ENCODE data around the gene FLAD1.
"Not testable (repeated sequence)": the region's sequence is repeated elsewhere in the genome, so short reads cannot be mapped to it uniquely, and the experiment has no call there.

The FLAD1 gene

DNA sequence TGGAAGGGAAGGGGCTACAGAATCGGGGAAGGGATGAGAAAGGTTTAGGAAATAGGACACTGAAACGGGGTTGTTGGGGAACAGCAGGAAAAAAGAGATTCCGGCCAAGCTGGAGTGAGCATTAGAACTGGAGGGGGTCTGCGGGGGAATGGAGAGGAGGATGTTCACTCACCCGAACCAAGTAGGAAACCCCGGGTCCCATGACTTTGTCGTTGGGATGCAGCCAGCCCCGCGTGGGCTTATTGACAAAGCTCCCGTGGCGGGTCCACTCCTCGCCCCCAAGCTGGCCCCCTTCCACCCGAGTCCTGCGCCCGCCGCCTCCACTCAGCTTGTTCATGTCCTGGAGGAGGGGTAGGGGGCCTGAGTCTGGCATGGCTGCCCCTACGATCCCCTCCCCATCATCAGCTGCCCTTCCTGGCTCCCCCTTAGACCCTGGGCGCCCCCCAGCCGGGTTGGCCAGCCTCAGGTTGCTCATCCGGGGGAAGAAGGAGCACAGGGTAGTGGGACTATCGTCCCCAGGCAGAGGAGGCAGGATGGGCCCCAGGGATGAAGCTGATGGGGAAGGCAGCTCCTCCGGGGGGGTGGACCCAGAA, 13.2 kb upstream of the FLAD1 start:
- DNase-seq = no peak

DNA sequence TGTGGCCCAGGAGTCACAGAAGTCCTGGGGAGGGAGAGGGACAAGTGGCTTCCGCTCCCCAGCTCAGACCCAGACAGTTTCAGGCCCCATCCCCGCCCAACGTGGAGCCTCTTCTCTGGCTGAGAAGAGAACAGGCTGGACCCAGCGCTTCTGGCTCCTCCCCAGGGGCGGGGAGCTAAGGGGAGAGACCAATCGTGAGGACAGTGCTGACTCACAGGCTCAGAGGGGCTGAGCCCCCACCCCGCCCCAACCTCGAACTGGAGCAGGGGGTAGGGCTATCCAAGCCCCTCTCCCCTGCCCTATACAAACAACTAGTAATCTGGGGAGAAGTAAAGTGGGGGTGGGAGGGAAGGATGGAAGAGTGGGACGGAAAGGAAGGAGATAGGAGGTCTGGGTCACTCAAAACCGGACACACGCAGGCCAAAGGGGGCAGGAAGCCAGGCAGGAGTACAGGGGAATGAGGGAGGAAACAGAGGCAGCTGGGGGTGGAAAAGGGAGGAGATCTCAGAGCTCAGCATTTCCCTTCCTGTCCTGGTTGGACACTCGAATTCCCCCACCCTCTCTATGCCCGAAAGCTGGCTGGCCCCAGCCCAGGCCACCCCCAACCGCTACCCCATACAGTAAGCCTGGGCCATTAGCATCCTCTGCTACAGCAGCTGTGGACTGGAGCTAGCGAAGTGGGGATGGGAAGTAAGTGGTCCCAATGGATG, 12.4 kb upstream of the FLAD1 start, which contains the start of gene SHC1:
Gene SHC1 (minus strand): TSS at position 117 of the 710 bp plus-strand sequence. CDS start 221 bp downstream, outside the sequence.
- DNase-seq = no peak

DNA sequence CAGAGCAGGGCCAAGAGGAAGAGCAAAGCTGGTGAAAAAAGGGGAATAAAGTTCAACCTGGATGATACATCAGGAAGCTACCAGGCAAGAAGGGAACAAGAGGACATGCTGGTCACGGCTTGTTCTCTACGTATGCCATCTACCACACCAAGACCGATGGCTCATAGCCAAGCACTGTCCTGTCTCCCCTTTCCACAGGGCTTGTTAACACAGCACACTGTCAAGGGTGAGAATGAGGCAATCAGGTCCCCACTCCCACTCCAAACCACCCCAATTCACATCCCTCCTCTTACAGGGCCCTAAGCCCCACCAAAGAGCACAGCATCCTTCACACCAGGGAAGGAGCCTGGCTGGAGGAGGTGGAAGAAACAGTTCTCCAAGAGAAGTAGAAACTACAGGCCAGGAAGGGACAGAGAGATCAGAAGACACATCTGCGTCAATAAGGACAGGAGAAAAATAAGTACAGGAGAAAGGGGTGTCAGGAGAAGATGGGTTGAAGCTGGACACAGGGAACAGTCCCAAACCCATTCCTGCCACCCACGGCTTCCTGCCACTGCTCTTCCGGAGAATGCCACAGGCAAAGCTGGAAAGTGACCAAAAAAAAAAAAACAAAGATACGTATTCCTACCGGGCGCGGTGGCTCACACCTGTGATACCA, 11.7 kb upstream of the FLAD1 start:
- no peak for DNase-seq

DNA sequence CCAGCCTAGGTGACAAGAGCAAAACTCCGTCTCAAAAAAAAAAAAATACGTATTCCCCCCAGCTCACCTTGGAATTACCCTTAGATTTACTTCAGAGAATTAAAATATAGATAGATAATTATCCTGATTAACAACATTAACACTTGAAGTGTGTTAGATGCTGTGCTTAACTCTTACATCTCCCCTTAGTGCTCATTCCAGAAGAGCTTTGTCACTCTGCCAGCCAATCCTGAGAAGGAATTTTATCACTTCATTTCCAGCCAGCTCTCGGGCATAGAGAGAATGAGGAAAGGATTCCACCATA, 11.0 kb upstream of the FLAD1 start:
- no peak for DNase-seq

DNA sequence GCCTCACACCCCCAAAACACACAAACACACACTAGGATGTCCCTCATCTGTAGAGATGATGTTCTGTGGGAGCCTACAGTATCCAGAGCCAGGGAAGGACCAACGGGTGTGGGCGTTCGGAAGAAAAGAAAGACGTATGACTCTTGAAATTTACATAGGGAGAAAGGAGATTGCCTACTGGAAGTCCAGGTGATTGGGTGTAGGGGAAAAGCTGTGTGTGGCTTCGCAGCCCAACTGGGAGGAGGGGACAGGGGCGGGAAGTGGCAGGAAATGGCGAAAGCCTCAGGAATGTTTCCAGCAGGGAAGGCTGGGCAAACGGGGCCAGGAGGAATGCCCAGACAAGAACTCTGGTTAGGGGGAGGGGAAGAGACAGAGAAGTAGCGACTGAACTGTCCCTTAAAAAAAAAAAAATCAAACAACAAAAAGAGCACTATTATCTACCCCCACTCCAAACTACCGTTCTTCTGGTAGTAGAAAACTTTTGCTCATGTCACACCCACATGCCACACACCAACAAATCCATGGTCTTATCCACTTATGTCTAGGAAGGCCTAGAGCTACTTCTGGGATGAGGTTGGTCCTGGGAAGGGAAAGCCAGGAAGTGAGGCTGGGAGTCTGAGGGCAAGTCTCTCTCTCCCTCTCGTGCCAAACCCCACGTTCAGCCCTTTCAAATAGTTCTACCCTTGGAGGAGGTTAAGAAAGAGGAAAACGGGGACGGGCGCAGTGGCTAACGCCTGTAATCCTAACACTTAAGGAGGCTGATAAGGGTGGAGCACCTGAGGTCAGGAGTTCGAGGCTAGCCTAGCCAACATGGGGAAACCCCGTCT, 10.4 kb upstream of the FLAD1 start:
- no peak for DNase-seq

DNA sequence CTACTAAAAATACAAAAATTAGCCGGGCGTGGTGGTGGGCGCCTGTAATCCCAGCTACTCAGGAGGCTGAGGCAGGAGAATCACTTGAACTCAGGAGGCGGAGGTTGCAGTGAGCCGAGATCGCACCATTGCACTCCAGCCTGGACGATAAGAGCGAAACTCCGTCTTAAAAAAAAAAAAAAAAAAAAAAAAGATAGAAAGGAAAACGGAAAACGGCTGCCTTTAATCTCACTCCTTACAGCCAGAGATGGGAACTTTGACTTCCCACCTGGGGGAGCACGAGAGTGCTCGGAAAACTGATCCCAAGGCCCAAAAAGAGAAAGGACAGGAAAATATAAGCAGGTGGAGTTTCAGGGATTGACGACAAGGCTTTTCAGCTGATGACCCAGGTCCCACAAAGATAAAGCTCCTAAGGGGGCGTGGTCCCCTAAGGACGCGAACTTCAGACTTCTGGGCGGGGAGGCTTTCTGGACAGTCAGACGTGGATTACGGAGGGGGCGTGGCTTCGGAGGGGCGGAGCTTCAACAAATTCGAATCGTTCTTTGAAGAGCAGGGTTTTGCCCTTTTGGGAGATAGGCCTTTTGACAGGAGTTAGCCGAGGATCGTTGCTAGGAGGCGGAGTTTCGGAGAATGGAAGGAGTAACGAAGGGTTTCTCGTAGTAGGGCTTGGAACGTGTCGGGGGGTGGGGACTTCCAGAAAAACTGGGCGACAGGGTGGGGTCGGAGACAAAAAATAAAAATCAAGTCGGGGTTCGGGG, 9.6 kb upstream of the FLAD1 start:
- DNase-seq = peak; percentile 94

DNA sequence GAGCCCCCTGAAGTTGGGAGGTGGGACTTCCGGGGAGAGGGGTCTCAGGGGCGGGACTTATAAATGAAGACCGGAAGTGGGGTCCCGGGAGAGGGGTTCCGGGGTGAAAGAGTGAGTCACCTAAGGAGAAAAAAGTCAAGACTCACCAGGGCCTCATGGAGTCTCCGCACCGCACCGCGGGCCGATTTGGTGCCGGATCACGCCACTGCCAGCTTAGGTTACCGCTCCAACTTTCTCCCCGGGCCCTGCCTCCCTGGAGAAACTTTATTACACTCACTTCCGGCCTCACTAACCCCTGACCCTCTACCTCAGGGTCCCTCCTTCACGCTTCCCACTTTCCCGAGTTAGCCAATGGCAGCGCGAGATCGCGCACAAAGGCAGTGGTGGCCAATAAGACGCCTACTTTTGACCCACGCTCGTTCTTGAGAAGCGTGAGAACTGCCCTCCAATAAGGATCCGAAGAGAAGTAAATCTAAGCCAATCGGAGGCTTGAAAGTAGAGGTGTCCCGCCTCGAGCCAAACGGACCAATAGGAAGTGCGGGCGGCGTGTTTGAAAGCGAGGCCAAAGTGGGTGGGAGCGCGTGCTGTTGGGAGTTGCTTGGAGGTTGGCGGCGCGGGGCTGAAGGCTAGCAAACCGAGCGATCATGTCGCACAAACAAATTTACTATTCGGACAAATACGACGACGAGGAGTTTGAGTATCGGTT, 8.9 kb upstream of the FLAD1 start, which contains the start of gene CKS1B:
Gene CKS1B (plus strand): TSS at position 580 of the 706 bp plus-strand sequence. CDS start 65 bp downstream, at position 645.
- DNase-seq = peak; percentile 100

DNA sequence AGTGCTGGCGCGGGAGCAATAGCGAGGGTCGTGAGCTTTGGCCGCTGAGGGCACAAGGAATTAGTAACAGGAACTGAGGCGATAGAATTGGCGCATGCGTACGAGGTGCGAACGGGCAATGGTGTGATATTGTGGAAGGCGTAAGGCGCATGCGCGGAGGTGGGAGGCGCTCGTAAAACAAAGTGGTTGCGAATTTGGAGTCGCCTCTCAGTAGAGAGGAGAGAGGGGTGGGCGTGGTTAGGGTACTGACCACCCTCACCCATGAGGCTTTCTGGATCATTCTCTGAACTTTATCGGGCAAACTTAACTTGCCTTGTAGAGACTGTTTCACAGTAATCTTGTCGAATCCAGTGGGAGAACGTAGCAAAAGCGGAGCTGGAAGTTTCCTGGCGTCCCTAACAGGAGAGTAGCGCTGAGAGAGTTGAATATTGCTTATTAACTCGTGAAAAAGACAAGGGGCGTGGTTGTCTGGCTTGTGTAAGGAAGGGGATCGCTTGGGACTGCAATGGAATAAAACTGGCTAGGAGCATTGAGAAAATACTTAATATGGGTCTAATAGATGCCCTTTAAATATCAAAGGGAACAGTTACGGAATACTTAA, 8.2 kb upstream of the FLAD1 start:
- peak; percentile 95 for DNase-seq

DNA sequence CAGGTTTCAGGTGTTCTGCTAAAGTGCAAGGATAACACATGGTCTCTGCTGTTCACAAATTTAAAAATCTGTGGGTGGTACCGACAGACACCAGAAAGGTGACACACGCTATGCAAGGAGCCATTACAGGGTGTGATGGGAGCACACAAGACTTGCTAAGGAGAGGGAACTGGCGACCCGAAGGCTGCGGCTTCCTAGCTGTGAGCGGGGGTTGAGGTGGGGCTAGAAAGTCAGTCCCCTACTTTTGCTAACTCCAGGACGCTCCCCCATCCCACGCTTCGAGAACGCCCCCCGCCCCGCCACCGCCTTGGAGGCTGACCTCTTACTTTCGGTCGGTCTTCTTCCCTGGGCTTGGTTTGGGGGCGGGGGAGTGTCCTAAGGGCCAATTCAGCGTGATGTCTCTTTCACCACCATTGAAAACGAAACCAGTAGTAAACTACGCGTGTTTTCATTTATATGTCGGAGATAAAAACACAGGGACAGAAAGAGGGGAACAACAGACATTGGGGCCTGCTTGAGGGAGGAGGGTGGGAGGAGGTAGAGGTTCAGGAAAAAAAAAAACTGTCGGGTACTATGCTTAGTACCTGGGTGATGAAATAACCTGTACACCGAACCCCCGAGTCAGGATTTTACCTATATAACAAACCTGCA, 7.6 kb upstream of the FLAD1 start:
- peak; percentile 66 for DNase-seq

DNA sequence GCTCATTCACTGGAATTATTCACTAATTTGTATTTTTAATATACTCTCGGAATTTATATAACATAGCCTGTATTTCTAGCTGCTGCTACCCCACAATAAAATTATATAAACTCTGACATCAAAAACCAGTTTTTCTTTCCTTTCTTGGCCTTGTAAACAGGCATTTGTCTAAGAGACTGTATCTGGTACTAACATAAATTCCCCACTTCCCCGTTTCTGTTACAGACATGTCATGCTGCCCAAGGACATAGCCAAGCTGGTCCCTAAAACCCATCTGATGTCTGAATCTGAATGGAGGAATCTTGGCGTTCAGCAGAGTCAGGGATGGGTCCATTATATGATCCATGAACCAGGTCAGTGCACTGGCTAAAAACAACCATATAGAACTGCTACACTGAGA, 5.4 kb upstream of the FLAD1 start:
- DNase-seq = not testable (repeated sequence)

DNA sequence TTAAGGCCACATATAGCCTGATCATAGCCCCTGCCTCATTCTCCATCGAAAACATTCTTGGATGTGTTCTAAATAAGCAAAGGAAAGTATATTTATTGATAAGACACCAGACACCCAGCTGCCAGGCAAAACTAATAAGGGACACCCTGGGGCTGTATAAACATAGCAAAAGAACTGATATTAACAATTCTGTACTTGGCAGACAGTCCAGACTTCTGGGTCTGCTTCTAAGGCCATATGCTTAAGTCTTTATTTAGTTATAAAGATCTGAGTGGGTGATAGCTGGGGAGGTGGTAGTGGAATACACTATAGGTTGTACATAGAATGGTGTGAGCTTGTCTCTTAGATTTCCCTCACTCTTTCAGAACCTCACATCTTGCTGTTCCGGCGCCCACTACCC, 4.8 kb upstream of the FLAD1 start:
- no peak for DNase-seq

DNA sequence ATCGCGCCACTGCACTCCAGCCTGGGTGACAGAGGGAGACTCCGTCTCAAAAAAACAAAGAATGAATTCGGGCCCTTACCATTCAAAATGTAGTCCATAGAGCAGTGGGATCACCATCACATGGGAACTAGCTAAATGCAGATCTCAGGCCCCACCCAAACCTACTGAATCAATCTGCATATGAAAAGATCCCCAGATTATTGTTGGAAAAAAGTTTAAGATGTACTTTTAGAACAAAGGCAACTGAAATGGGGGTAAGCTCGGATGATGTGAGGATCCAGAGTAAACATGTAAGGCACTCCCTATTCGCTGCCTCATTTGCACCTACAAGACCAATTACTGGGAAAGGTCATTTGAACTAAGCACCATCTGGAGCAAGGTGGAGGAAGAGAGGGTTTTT, 803 bp upstream of the FLAD1 start:
- DNase-seq = no peak

DNA sequence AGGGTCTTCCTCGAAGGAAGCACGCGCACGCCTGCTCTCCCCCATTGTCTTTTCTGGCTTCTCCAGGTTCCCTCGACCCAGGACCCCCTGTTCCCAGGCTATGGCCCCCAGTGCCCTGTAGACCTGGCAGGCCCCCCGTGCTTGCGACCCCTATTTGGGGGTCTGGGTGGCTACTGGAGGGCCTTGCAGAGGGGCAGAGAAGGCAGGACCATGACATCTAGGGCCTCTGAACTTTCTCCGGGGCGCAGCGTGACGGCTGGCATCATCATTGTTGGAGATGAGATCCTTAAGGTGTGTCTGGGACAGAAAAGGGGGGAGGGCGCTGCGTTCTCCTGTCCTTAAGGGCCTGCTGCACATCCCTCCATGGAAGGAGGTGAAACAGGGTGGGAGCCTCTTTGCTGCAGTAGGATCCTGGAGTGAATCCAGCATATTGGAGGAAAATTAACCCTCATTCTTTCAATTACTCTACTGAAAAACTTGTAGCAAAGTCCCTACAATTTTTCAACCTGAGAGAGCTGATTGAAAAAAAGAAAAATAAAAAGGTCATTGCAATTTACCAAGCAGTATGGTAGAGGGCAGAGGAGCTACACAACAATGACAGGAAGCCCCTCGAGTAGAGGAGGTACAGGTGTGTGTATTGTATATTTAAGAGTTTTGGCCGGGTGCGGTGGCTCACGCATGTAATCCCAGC, 777 bp downstream of the FLAD1 start:
- DNase-seq = no peak

DNA sequence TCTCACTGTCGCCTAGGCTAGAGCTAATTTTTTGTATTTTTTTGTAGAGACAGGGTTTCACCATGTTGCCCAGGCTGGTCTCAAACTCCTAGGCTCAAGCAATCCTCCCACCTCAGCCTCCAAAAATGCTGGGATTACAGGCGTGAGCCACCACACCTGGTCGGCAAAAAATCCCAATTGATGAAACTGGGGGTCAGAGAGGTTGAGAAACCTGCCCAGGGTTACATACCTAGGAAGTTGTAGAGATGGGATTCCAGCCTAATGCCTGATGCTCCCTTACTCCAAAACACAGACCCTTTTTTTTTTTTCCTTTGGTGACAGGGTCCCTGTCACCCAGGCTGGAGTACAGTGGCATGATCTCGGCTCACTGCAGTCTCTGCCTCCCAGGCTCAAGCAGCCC, 3.6 kb downstream of the FLAD1 start:
- not testable (repeated sequence) for DNase-seq

DNA sequence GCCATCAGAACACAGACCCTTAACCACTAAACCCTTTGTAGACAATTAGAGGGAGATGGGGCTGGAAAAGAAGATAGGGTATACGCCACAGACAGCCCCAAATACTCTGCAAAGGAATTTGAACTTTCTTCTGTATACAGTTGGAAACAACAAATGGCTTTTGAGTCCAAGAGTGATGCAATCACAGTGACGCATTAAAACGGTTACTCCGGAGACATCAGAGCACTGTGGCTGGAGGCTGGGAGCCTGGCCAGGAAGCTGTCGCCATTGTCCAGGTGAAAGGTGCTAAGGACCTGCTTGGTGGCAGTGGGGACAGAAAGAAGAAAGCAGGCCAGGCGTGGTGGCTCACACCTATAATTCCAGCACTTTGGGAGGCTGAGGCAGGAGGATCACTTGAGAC, 4.2 kb downstream of the FLAD1 start:
- no peak for DNase-seq

DNA sequence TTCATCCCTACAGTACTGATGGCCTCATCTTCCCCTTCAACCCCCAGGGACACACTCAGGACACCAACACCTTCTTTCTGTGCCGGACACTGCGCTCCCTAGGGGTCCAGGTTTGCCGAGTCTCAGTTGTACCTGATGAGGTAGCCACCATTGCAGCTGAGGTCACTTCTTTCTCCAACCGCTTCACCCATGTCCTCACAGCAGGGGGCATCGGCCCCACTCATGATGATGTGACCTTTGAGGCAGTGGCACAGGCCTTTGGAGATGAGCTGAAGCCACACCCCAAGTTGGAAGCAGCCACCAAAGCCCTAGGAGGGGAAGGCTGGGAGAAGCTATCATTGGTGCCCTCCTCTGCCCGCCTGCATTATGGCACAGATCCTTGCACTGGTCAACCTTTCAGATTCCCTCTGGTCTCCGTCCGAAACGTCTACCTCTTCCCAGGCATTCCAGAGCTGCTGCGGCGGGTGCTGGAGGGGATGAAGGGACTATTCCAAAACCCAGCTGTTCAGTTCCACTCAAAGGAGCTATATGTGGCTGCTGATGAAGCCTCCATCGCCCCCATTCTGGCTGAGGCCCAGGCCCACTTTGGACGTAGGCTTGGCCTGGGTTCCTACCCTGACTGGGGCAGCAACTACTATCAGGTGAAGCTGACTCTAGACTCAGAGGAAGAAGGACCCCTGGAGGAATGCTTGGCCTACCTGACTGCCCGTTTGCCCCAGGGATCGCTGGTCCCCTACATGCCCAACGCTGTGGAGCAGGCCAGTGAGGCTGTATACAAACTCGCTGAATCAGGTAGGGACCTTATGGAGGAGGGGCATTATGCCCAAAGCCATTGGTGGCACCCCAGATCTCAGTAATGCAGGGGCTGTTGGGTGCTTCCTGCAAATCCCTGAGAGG, 5.2 kb downstream of the FLAD1 start:
- DNase-seq = no peak

DNA sequence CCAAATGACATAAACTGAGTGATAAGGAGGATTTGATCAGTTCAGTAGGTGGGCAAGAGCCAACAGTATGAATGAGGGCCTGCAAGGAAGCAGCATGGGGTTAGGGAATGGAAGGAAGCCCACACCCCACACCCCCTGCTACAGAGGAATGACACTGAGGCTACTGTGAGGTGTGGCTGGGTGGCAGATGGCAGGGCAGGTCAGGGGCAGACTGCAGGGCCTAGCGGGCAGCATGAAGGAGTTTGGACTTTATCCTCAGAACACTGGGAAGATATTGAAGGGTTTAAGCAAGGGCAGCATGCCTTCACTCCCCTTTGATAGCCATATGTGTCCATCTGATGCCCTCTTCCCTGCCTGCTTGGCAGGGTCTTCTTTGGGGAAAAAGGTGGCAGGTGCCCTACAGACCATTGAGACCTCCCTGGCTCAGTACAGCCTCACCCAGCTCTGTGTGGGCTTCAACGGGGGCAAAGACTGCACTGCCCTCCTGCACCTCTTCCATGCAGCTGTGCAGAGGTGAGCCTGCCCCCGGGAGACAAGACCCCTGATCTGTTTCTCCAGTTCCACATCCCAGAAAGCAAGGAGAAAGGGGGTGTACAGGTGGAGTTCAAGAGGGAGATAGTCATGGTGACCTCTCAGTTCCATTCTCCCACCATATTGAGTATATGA, 6.2 kb downstream of the FLAD1 start:
- DNase-seq = no peak

DNA sequence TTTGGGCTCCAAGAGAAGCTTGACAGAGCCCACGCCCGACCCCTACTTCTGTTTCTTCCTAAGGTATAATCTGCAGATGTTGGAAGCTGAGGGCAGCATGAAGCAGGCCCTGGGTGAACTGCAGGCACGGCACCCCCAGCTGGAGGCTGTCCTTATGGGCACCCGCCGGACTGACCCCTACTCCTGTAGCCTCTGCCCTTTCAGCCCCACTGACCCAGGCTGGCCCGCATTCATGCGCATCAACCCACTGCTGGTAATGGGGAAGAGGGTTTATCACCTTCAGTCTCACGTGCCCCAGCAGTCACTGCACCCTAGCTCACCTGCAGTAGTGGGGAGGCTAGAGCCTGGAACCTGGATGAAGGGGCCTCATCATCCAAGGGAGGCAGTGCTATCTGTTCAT, 7.1 kb downstream of the FLAD1 start:
- DNase-seq = no peak

Measured in CD4-positive, alpha-beta T cell treated with Interleukin-21 for 1 hour (primary cell).